Endothelial cell (in vitro differentiated cells): Measurements from ENCODE around the gene COX7A1. TPM values are rescaled to one million over a fixed set of nuclear protein-coding genes. Genes with fewer than 3 reads are reported as not detected.
"Not testable (repeated sequence)": the region's sequence is repeated elsewhere in the genome, so short reads cannot be mapped to it uniquely, and the experiment has no call there.

ENCODE experiments used
- DNase-seq: peaks from one replicate; pipeline ENCODE4 v3.0.0; 2021; ENCODE audit warnings: low spot score
- H3K27ac Mint-ChIP-seq: one replicate; pipeline ENCODE4 v1.8.0; 2021; ENCODE audit warnings: mixed read lengths, inconsistent platforms; ENCODE audit not compliant: unreplicated experiment
- H3K27me3 Mint-ChIP-seq: one replicate; pipeline ENCODE4 v1.8.0; 2021; ENCODE audit warnings: mild to moderate bottlenecking, moderate library complexity, mixed read lengths, inconsistent platforms; ENCODE audit not compliant: unreplicated experiment
- H3K36me3 Mint-ChIP-seq: one replicate; pipeline ENCODE4 v1.8.0; 2021; ENCODE audit warnings: mild to moderate bottlenecking, low read depth, mixed read lengths, inconsistent platforms; ENCODE audit not compliant: unreplicated experiment
- H3K4me1 Mint-ChIP-seq: one replicate; pipeline ENCODE4 v1.8.0; 2021; ENCODE audit warnings: mild to moderate bottlenecking, mixed read lengths, inconsistent platforms; ENCODE audit not compliant: unreplicated experiment
- H3K4me3 Mint-ChIP-seq: one replicate; pipeline ENCODE4 v1.8.0; 2021; ENCODE audit warnings: mild to moderate bottlenecking, mixed read lengths, inconsistent platforms; ENCODE audit not compliant: unreplicated experiment
- H3K9me3 Mint-ChIP-seq: one replicate; pipeline ENCODE4 v1.8.0; 2021; ENCODE audit warnings: mixed read lengths, inconsistent platforms; ENCODE audit not compliant: unreplicated experiment
- total RNA-seq: library from RNA; stranded (reverse); fragmentation: NEBNext Ultra II Directional; extraction: Animal tissue kit (Norgen Biotek cat#: 25700); gene quantifications from one replicate; pipeline ENCODE4 v1.2.1, GENCODE V29; 2021; ENCODE audit not compliant: unreplicated experiment
- TF ChIP-seq, protein P1 (sequence below): fragments of 200-600 bp; sonication (generic); IDR thresholded peaks from one replicate; pipeline ENCODE4 v1.5.0; 2021; ENCODE audit warnings: antibody characterized with exemption; ENCODE audit not compliant: unreplicated experiment

Gene COX7A1
- total RNA-seq, 1 donor from 2014 or later = 5.2 TPM

DNA sequence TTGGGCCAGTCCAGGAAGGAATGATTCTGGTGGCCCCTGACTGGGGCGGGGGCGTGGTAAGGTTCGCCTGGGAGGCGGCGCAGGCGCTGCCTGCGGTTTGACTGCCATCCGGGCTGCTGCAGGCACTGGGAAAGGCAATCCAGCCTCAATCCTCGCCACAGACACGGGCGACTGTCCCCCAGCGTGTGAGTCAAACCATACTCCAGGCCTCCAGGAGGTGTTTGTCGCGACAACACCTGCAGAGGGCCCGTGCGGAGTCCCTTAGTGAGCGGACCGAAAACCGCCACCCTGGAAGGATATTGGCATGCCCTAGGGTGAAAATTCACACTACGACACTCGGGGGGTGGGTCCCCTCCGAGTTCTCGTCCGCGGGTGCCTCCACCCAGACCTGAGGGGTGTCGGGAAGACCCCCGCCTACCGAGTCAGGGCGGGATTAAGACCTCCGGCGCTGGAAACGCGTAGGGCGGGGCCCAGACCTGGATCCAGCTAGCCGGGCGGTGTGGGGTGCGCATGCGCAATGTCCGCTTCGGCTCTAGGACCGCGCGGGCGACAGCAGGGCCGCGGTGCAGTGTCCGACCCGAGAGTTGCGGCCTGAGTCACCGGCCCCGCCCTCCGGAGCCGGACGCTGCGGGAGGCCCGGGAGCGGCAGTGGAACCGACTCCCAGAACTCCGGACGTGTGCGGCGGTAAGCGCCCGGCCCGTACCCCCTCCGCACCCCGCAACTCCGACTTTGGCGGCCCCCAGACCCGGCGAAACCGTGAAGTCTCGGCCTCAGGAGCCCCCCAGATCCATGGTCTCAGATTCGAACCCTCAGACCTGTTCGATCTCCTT, 12.6 kb downstream of the COX7A1 start, which contains the start of gene CAPNS1:
CAPNS1 (plus strand) TSS at position 594 of the 831 bp plus-strand sequence. CDS start 946 bp downstream, outside the sequence.
- H3K27ac Mint-ChIP-seq = peak within 1 kb of the TSS; percentile 98
- peak within 1 kb of the TSS; percentile 99 for H3K4me3 Mint-ChIP-seq
- H3K4me1 Mint-ChIP-seq = peaks cover 16% of the 10 kb centered on the region
- peak; percentile 97 for DNase-seq
- no peaks in the 10 kb centered on the region for H3K9me3 Mint-ChIP-seq
- H3K27me3 Mint-ChIP-seq = peaks cover 15% of the 10 kb centered on the region
- H3K36me3 Mint-ChIP-seq = peaks cover 24% of the 10 kb centered on the region
- TF ChIP-seq, protein P1, sequence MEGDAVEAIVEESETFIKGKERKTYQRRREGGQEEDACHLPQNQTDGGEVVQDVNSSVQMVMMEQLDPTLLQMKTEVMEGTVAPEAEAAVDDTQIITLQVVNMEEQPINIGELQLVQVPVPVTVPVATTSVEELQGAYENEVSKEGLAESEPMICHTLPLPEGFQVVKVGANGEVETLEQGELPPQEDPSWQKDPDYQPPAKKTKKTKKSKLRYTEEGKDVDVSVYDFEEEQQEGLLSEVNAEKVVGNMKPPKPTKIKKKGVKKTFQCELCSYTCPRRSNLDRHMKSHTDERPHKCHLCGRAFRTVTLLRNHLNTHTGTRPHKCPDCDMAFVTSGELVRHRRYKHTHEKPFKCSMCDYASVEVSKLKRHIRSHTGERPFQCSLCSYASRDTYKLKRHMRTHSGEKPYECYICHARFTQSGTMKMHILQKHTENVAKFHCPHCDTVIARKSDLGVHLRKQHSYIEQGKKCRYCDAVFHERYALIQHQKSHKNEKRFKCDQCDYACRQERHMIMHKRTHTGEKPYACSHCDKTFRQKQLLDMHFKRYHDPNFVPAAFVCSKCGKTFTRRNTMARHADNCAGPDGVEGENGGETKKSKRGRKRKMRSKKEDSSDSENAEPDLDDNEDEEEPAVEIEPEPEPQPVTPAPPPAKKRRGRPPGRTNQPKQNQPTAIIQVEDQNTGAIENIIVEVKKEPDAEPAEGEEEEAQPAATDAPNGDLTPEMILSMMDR = no peak

DNA sequence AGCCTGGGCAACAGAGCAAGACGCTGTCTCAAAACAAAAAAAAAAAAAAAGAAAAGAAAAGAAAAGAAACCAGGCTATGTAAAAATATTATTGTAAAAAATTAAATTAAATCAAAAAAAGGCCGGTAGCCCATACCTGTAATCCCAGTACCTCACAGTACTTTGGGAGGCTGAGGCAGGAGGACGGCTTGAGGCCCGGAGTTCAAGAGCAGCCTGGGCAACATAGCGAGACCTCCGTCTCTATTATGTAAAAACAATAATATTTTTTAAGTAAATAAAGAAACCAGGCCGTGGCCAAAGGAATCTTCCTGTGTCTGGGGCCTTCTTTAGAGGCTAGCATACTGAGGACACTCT, 13.2 kb downstream of the COX7A1 start:
- no peaks in the 10 kb centered on the region for H3K9me3 Mint-ChIP-seq
- peaks cover 15% of the 10 kb centered on the region for H3K27me3 Mint-ChIP-seq
- peaks cover 16% of the 10 kb centered on the region for H3K4me1 Mint-ChIP-seq
- peaks cover 21% of the 10 kb centered on the region for H3K36me3 Mint-ChIP-seq
- H3K4me3 Mint-ChIP-seq = peak overlapping the region; percentile 86
- TF ChIP-seq, protein P1 = no peak
- no peak for DNase-seq
- no peak overlapping the region for H3K27ac Mint-ChIP-seq

DNA sequence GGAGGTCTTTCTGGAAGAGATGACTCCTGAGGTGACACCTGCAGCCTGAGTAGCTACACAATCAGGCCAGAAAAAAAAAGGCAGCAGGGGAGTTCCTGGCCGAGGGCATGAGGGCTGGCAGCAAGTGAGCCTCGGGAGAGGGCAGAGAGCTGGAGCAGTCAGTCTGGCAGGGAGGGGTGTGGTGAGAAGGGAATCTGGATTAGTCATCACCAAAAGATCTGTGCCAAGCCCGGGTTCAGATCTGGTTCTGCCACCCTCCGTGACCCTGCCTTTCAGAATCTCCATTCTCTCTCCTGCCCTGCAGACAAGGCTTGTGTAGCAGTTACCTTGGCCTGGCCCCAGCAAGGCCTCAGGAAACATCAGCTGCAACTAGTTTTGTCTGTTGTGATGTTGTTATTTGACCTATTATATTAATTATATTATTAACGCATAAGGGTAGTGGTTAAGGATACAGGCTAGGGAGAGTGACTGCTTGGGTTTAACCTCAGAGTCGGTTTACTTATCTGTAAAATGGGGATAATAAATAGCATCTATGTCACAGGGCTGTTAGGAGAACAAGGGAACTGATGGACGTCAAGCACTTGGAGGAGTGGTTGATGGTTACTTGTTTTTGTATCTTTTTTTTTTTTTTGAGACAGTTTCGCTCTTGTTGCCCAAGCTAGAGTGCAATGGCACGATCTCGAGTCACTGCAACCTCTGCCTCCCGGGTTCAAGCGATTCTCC, 15.1 kb downstream of the COX7A1 start:
- Mint-ChIP-seq H3K9me3 (no peaks in the 10 kb centered on the region), H3K4me1 (peaks cover 16% of the 10 kb centered on the region), H3K4me3 (no peak overlapping the region), H3K36me3 (peaks cover 11% of the 10 kb centered on the region), H3K27me3 (peaks cover 17% of the 10 kb centered on the region), H3K27ac (no peak overlapping the region)
- TF ChIP-seq, protein P1 = no peak
- no peak for DNase-seq

DNA sequence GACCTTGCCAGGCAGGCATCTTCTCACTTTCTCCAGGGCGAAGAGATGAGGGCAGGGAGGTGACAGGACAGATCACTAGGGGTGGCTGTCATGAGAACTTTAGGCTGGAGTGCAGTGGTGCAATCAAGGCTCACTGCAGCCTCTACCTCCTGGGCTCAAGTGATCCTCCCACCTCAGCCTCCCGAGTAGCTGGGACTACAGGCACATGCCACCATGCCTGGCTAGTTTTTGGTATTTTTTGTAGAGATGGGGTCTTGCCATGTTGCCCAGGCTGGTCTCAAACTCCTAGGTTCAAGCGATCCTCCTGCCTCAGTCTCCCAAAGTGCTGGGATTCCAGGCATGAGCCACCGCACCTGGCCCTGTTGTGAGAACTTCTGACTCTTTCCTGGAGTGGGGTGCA, 17.4 kb downstream of the COX7A1 start:
- H3K36me3 Mint-ChIP-seq, DNase-seq, H3K4me1 Mint-ChIP-seq, H3K27ac Mint-ChIP-seq, H3K9me3 Mint-ChIP-seq, H3K27me3 Mint-ChIP-seq, H3K4me3 Mint-ChIP-seq: not testable (repeated sequence)

DNA sequence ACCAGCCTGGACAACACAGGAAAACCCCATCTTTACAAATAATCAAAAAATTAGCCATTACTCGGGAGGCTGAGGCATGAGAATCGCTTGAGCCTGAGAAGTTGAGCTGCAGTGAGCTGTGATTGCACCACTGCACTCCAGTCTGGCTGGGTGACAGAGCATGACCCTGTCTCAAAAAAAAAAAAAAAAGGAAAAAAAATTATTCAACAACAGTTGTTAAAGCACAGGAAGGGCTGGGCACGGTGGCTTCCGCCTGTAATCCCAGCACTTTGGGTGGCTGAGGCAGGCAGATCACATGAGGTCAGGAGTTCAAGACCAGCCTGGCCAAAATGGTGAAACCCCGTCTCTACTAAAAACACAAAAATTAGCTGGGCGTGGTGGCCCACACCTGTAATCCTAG, 21.0 kb downstream of the COX7A1 start:
- not testable (repeated sequence) for H3K4me3 Mint-ChIP-seq, H3K27ac Mint-ChIP-seq, H3K4me1 Mint-ChIP-seq, H3K9me3 Mint-ChIP-seq, DNase-seq, H3K27me3 Mint-ChIP-seq, H3K36me3 Mint-ChIP-seq

DNA sequence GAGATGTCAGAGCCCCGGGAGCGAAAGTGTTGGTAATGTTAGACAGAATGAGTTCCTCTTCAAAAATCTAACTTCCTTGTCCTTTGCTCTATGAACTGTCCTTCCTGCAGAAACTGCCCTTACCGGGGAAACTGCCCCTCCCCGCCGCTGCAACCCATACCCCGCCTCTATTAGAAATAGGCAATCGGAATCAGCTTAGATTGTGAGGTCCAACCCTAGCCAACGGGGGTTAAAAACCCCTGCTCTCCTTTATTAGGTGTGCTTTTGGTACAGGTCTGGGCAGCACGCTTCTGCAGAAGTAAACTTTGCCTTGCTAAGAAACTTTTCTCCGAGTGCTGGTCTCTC, 23.9 kb downstream of the COX7A1 start:
- DNase-seq = no peak
- Mint-ChIP-seq H3K9me3 (no peaks in the 10 kb centered on the region), H3K36me3 (peaks cover 7% of the 10 kb centered on the region), H3K27ac (peak overlapping the region; percentile 96), H3K4me1 (no peaks in the 10 kb centered on the region), H3K4me3 (peak overlapping the region; percentile 83), H3K27me3 (peaks cover 6% of the 10 kb centered on the region)
- TF ChIP-seq, protein P1 = no peak
